ENCODE data around the gene RAB6A. TPM values are rescaled to one million over a fixed set of nuclear protein-coding genes. Genes with fewer than 3 reads are reported as not detected.

RAB6A gene
- total and polyA plus RNA-seq, 2 of the 8 experiments (the other 6 are each of a cell fraction or from before 2014, with no cell fraction given), result 24.4 to 88.6 TPM

DNA sequence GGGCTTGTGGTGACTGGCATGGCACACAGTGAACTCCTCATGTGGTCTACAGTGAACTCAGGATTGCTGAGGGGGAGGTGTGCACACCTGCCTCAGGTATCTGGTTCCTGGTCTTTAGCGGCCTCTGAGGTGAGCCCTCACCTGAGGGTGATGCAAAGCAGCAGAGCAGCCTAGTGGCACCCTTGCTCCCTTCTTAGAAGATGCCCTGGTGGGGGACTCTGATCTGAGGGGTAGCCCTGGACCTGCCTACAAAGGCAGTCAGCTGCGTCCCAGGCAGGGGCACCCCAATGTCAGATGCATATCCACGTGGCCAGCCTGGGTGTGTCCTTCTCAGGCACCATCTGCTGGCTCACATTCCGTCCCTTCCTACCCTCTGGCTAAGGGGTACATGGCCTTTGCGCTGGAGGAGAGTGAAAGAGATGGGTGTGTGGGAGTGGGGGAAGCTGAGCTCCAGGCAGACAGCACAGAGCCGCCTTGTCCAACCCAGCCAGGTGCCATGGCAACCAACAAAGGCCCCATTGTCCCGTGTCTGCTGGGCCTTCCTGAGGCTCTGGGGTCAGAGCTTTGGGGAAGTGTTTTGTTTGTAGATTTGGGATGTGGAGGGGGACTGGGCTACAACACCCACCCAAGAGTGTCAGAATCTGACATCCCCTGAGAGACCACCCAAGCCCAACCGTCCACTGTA, 108.7 kb downstream of the RAB6A start (continued):
- TF ChIP-seq RAD21 (IDR thresholded peaks at IDR 0.05 in 1 of 2, conservative IDR thresholded peaks at IDR 0.05 in 1 of 2; ENCODE audit: low read depth in 2 of 2, low read length in 2 of 2) (no peak), SUZ12 (IDR thresholded peaks at IDR 0.05; ENCODE audit: low read length) (no peak), POLR2A (IDR thresholded peaks at IDR 0.05; ENCODE audit: control extremely low read depth in 1 of 2, low read depth in 2 of 2, low read length in 2 of 2) (no peak), ASH2L (IDR thresholded peaks at IDR 0.05; ENCODE audit: low read length) (no peak), NANOG (IDR thresholded peaks at IDR 0.05; ENCODE audit: insufficient read depth, low read depth, low read length, poor library complexity, severe bottlenecking) (no peak)
- TF ChIP-seq, protein P1, sequence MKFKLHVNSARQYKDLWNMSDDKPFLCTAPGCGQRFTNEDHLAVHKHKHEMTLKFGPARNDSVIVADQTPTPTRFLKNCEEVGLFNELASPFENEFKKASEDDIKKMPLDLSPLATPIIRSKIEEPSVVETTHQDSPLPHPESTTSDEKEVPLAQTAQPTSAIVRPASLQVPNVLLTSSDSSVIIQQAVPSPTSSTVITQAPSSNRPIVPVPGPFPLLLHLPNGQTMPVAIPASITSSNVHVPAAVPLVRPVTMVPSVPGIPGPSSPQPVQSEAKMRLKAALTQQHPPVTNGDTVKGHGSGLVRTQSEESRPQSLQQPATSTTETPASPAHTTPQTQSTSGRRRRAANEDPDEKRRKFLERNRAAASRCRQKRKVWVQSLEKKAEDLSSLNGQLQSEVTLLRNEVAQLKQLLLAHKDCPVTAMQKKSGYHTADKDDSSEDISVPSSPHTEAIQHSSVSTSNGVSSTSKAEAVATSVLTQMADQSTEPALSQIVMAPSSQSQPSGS (IDR thresholded peaks at IDR 0.05; ENCODE audit: low read length), result no peak

All from H1 (cell line).